DMS 273 (cell line): Measurements from ENCODE around the gene RNF207.

ENCODE experiments used
- DNase-seq: peaks from one replicate; lab custom pipeline; 2025; ENCODE audit not compliant: unreplicated experiment; lab: John Stamatoyannopoulos, UW

RNF207 gene

DNA sequence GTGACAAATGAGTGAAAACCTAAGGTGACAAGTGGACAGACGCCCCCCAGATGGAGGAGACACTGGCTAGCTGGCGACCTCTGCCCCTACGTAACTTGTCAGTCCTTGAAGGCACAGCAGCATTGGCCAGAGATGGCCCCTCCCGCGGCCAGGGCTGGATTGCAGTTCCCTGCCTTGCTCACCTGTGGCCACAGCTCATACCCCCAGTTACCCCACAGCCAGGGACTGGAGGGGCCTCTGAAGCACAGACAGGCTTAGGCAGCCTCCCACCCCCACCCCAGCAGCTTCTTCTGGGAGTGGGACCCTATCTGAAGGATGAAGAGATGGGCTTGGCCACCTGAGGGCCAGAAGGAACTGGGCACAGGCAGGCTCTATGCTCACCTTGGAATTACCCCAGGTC is 41.7 kb downstream of the RNF207 start:
- DNase-seq, result no peak

DNA sequence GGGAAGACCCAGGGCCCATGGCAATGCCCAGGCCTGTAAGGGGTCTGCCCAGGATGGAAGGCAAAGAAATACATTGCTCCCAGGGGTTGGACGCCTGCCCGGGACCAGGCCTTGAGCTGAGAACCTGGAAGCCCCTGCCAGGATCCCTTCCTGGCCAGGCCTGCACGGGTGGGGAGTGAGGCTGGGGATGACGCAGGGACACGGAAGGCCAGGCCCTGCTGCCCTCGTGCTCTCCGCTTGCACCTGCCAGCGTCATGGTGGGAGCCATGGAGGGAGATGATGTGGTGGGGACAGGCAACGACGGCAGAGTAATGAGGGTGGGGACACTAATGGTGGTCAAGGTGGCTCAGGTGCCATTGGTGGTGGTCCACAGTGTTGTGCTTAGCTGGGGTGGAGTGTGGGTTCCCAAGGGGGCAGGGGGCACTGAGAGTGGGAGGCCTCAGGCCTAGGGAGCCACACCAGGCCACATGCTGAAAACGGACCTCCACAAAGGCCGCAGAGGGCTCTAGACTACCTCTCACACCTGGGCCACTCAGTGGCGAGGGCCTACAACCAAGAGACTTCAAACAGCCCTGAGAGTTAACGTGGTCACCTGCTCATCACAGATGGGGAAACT is 42.4 kb downstream of the RNF207 start:
- DNase-seq, result no peak

DNA sequence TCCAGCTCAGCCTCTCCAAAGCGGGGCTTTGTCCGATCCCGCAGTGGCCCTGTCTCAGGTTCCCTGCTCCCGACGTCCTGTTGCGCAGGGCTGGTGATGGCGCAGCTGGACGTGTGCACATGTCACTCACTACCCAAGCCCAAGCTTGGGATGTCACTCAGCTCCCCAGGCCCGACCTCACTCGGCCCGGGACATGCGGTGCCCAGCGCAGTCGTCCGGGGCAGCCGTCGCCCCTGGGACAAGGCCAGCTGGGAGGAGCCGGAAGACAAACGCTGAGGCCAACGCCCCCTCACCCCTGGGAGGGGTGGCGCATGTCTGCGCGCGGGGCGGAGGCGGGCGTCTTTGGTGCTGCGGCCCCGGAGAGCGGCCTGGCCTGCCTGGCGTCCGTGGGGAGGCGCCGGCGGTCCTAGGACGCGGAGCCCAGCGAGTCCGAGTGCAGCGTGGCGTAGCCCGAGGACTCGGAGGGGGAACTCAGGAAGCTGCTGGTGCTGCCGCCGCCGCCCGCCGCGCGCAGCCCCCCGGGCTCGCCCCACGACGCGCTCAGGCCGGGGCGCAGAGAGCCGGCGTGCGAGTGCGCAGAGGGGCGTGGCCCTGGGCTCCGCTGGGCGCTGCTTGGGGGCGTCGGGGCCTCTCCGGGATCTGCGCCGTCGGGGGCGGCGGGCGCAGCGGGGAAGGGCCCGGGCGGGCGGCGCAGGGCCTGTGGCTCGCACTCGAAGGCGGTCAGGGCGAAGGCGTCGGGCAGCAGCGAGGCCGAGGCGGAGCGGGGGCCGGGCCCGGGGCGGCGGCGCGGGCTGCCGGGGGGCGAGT is 43.2 kb downstream of the RNF207 start:
- DNase-seq, result no peak

DNA sequence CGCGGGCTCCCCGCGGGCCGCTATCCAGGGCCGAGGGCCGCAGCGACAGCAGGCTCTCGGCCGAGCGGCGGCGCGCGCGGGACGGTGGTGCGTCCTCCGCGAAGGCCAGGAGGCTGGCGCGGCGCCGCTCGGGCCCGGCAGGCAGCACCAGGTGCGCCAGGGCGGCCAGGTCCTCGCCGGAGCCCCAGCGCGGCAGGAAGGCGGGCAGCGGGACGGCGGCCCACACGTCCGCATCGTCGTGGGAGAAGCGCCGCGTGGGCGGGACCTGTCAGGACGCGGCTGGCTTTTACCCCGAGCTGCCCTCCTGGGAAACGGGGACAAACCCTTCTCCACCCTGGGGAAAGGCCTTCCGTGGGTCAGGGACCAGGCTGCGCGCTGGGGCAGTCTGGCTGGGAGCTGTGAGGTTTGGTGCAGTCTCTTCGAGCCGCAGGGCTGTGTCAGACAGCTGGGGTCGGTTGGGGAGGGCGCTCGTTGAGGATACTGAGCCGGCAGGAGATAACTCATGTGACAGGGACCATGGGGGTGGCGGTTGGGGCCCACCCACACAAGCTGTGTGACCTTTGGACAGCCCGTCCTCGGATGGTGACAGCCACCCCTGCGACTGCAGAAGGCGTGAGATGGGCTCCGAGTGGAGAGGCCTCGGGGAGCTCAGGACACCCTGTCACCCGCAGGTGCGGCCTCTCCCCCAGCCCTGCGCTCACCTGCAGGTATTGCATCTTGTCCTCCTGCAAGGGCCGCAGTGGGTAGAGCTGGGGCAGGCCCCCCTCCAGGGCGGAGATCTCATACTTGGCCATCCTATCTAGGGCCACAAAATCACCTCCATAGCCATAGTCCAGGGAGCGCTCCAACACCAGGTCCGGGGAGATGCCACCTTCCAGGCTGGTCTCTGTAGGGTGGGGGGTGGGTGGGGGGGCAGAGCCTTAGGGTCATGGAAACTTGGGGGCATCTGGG is 44.1 kb downstream of the RNF207 start:
- DNase-seq, result peak; percentile 69

DNA sequence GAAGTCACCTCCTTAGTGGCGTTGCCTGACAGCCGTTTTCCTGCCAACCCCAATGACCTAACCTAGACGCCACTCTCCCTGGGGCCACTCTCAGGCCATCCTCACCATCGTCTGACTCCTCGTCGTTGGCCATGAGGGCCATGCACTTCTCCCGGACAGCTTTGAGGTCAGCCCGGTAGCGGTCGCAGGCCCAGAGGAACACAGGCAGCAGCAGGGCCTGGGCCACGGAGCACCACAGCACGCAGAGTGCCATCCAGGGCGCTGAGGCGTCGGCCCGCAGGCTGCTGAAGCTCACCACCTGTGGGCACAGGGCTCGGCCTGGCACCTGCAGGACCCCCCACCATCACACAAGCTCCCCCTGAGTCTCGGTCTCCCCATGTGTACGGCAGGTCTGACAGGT is 45.3 kb downstream of the RNF207 start:
- no peak for DNase-seq

DNA sequence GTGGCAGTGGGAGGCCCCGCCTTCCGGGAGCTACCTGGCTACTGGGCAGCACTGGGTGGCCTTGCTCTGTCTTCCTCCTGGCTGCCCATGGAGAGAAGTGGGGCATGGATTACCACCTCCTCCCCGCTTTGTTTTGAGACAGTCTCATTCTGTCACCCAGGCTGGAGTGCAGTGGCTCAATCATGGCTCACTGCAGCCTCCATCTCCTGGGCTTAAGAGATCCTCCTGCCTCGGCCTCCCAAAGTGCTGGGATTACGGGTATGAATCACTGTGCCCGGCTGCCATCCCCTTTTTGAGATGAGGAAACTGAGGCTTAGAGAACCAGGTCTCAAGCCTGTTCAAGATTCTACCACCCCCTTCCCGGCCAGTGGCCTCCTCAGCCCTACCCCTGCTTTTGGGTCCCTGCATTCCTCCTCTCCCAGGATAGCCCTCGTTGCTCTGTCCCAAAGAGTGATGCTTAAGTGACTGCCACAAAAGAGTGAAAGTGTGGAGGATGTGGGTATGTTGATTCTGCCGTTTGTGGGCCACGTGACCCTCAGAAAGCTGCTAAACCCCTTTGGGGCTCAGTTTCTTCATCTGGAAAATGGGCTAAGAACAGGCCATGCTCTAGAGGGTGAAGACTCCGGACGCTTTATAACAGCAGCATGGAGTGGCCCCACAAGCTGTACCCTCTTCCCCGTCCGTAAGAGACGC is 45.9 kb downstream of the RNF207 start:
- DNase-seq, result no peak

DNA sequence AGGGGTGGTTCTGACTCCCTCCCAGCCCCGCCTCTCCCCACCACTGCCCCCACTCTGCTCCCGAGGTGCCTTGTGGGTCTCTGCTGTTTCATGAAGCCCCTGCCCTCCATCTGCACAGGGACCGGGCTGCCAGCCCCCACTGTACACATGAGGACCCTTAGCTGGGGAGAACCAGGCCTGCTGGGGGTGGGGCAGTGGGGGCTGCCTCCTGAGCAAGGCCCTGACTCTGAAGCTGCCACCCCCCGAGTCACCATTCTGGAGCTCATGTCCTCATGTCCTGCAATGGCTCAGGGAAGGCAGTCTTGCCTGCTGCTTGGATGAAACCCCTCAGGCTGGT is 46.4 kb downstream of the RNF207 start:
- DNase-seq, result no peak

DNA sequence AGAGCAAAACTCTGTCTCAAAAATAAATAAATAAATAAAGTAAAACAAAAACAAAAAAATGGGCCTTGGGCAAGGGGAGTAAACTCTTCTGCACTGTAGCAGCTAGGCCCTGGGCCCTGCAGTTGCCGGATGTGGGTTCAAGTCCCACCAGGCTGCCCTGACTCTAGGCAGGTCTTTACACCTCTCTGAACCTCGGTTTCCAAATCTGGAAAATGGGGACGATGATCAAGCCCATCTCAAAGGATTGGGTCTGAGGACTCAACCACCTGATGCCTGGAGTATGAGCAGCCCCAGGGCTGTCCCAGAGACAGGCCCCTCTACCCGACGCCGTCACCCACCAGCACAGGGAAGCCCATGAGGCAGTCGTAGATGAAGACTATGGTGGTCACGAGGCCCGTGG is 47.5 kb downstream of the RNF207 start:
- no peak for DNase-seq

DNA sequence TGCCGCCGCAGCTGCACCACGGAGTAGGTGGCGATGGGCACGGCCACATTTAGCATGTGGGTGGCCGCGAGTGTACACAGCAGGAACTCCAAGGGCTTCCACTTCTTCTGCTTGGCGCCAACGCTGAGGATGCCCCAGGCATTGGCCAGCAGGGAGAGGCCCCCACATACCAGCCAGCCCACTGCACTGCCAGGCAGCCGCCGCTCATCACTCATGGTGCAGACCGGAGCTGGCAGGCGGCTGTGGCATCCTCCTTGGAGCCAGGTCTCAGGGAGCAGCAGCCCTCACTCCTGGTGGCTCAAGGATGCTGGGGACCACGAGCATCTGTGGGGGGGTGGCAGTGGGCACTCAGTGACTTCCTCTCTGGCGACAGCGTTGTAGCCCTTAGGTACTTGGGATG is 48.8 kb downstream of the RNF207 start:
- no peak for DNase-seq

DNA sequence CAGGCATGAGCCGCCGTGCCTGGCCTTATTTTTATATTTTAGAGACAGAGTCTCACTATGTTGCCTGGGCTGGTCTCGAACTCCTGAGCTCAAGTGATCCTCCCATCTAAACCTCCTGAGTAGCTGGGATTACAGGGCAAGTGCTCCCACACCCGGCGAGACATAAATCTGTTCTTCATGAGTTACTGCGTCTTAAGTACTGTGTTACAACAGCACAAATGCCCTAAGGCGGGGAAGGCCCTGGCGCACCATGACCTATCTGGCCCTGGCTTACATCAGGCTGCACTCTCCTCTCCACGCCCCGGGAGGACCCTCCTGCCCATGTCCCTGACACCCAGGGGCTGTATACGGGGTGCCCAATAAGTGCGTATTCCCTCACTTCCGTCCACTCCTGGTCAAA is 50.7 kb downstream of the RNF207 start:
- no peak for DNase-seq

DNA sequence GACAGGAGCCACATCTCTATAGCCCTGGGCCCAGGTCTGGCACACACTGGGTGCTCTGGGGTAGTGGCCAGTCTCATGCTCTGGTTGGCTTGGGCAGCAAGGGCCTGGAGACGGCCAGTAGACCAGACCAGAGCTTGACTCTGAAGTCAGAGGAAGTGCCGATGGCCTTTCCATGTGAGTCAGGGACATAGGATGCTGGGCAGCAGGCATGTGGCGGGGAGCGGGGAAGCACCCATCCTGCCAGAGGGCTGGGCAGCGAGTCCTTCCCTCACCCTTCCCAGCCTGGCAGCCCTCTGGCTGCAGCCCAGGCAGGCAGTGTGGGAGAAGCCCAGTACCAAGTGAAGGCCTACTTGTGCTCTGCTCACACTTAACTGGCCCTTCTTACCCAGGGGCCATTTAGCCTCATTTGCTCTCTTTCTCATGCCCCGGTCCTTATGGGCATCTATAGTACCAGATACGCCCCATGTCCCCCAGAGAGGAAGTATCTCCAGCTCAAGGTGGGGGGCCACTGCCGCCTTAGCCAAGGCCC is 51.7 kb downstream of the RNF207 start:
- DNase-seq, result no peak

DNA sequence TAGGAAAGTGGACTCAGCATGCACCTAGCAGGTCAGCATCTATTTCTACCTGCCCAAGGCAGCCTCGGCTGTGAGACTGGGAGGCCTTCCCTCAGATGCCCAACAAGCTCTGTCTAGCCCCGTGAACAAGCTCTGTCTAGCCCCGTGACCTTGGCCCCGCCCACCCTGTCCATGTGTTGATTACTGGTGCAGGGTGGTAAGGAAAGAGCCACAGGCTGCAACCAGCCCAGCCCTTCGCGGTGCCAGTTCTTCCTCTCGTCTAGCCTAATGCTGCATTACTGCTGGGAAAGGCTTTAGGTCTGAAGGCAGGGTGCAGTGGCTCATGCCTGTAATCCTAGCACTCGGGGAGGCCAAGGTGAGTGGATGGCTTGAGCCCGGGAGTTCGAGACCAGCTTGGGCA is 52.8 kb downstream of the RNF207 start:
- DNase-seq, result no peak

DNA sequence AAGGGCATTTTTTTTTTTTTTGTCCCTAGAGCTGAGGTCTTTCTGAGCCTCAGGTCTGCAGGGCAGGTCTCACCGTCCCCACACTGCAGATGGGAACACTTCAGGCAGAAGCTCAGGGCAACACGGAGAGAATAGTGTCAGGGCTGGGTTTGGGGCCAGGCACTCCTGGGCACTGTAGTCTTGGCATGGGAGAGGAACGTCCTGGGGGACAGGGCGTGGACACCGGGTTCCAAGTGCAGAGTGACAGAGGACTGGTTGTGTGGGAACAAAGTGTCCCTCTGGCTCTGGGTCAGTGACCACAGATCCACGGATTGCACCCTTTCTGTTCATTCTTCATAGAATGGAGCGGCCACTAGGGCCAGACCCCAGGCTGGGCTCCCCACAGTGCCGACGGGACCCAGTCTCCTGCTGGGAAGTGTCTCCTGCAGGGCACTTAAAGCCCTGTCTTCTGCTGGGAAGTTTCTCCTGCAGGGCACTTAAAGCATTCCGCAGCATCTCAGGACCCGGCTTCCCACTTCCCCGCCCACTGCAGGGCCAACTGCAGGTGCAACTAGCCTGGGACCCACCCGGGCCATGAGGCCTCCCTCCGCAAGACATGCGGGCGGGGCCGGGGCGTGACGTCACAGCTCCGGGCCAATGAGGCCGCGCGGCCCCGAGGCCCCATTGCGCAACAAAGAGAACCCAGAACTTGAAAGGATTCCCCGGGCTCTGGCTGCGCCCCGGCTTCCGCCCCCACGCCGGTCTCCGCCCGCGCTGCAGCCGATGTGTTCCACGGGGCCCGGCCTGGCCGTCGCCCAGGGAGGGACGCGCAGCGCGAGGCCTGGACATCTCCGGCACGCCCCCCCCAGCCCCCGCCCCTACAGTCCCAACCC is 53.8 kb downstream of the RNF207 start:
- peak; percentile 90 for DNase-seq

DNA sequence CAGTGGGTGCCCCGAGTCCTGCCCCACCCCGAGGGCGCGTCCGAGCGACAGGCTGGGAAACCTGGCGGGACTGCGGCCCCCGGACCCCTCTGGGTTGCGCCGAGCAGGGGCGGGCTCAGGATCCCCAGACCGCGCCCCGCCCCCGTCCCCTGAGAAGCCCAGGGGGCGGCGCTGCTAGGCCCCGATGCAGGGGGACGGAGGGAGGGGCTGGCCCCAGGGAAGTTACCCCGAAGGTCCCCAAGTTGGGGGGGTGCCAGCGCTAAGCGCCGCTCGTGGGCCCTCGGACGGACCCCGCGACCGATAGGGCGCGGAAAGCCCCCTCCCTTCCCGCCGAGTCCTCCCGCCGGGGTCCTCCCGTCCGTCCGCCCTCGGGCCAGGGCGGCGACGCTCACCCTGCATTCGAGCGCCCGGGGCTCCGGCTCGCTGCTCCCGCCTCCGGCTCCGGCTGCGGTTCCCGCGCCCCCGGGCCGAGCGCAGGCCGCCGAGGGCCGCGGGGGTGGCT is 54.6 kb downstream of the RNF207 start:
- peak; percentile 76 for DNase-seq

DNA sequence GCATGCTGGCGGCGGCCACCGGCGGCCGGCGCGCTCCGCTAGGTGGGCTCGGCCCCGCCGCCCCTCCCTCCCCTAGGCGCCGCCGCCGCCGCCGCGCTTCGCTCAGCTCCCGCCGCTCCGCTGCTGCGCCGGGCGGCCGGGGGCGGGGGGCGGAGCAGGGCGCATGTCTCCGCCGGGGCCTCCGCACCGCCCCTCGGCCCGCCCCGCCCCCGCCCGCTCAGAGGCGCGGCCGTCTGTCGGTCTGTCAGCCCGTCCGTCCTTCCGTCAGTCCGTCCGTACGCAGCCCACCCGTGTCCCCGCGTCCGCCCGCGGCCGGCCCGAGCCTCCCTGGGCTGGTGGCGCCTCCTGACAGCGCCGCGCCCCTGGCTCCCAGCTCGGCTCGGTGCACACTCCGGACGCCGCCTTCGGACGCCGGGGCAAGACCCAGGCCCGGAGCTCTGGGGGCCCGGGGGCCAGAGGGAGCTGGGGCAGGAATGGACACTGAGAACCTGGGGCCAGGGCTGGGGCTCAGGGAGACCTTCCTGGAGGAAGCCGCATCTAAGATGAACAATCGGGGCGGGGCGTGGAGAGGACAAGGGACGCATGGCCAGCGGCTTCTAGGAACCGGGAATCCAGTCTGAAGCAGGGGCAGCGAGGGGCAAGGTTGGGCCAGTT is 55.2 kb downstream of the RNF207 start, which contains the start of gene GPR153:
Gene GPR153 (minus strand): TSS at position 138 of the 654 bp plus-strand sequence. CDS start 6,193 bp downstream, outside the sequence.
- peak; percentile 79 for DNase-seq

DNA sequence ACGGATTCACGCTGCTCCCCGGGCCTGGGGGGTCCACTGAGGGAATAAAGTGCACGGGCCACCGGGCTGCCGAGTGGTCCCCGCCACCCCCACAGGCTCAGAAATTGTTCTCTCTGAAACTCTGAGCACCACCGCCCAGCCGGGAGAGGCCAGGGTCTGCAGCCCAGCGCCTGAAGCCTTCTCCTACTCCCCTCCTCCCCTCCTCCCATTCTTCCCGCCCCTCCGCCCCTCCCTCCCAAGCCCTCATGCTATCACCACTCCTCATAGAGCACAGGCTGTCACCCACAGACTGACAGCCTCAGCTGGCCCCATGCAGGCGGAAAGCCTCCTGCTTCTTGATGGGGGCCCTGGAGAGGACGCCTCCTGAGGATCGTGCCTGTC is 55.7 kb downstream of the RNF207 start:
- DNase-seq, result peak; percentile 78

DNA sequence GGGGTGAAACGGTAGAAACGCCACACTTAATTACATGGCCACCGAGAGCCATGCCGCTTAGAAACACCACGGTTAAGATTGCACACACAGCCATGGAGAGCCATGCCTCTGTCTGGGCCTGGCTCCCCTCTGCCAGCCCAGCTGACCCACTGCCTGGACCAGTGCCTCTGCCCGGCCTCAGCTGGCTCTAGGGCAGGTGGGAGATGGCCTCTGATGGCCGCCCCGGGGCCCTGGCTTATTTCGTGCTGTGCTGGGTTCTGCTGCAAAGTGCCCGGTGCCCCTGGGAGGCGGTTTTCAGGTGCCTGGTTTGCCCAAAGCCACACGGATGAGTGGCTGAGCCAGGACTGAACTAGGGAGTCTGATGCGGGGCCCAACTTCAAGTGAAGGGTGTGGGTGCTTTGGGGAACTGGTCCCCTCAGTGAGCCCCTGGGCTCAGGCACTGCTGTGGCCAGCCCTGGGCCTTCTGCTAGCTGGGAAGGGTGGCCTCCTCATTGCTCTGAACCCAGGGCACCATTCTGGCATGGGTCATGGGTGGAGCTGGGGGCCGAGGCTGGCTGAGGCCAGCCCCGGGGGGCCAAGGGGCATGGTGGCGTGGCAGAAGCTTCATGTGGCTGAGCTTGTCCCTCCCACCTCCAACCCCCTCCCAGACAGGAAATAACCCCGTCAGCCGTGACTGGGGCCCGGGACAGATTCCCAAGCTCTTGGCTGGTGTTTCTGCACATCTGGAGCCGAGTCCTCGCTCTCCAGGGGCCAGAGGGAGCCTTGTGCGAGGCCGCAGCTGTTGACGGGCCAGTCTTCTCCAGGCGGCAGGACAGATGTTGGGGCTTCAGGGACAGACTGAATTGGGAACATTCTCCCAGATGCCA is 56.9 kb downstream of the RNF207 start:
- DNase-seq, result peak; percentile 51

DNA sequence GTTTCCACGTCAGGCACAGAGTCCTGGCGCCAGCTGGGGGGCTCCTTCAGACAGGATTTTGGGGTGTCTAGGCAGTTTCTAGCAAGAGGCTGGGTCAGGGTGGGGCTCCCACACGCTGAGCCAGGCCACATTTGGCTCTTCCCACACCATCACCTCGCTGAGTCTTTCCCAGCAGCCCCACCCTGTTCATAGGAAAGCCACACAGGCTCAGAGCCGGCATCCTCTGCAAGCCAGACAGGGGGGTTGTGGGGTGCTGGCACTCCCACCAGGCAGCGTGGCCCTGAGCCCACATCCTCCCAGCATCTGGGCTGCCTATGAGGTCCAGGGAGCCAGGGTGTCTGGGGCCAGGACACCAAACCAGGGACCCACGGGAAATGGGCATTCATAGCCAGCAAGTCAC is 57.8 kb downstream of the RNF207 start:
- DNase-seq, result no peak
